Midbrain (tissue), 1 donor: ENCODE measurements around the gene VPREB1.
"Not testable (repeated sequence)": the region's sequence is repeated elsewhere in the genome, so short reads cannot be mapped to it uniquely, and the experiment has no call there.

ENCODE experiments used
- DNase-seq: peaks from one replicate; lab custom pipeline; 2025; lab: John Stamatoyannopoulos, UW

Gene VPREB1

GRCh38 chr22:22246706-22247105 is 2.1 kb downstream of the VPREB1 start:
- no peak for DNase-seq

- no peak for DNase-seq
Measured at GRCh38 chr22:22248878-22249277, 4.3 kb downstream of the VPREB1 start.

DNA sequence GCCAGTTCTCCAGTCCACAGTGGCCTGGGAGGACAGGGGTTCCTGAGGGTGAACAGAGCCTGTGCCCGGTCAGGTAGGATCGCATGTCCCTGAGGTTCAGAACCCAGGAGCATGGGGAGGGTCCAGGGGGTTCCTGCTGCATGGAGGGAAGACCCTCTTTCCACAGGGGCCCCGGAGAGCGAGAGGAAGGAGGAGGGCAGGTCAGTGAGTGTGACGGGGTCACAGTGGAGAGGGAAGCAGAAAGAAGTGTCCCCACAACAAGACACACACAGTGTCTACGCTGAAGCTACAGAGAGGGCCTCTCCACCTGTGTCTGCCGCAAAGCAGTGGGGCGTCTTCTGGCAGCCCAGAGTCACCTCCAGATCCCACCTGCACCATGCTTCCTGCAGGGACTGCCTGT is 6.1 kb downstream of the VPREB1 start:
- not testable (repeated sequence) for DNase-seq

DNA sequence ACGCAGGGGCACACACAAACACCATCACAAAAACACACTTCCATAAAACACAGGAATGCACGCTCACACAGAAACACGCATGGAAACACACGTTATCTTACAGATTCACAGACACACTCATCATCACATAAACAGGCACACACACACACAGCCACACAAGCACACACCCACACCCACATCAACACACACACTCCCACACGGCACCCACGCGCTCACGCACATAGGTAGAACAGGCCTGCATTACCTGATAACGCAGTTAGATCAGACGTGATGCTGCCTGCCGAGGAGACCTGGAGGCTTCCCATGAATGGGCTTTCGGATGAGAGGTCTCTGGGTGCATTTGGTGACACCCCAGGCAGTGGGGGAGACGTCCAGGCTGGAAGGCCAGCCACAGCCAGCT is 11.5 kb downstream of the VPREB1 start:
- not testable (repeated sequence) for DNase-seq

GRCh38 chr22:22258597-22259415 is 14.2 kb downstream of the VPREB1 start:
- not testable (repeated sequence) for DNase-seq

DNA sequence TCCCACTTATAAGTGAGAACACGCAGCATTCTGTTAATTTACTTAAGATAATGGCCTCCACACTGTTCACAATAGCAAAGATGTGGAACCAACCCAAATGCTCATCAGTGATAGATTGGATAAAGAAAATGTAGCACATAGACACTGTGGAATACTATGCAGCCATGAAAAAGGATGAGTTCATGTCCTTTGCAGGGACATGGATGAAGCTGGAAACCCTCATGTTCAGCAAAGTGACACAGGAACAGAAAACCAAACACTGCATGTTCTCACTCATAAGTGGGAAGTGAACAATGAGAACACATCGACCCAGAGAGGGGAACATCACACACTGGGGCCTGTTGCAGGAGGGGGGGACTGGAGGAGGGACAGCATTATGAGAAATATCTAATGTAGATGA is 15.6 kb downstream of the VPREB1 start:
- not testable (repeated sequence) for DNase-seq

DNA sequence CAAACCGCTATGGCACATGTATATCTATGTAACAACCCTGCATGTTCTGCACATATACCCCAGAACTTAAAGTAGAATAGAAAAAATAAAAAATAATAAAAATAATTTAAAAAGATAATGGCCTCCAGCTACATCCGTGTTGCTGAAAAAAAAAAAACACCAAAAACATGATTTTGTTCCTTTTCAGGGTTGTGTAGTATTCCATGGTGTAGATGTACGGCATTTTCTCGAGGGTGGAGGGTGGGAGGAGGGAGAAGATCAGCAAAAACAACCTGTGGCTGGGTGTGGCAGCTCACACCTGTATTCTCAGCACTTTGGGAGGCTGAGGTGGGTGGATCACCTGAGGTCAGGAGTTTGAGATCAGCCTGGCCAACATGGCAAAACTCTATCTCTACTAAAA is 16.0 kb downstream of the VPREB1 start:
- DNase-seq = not testable (repeated sequence)

DNA sequence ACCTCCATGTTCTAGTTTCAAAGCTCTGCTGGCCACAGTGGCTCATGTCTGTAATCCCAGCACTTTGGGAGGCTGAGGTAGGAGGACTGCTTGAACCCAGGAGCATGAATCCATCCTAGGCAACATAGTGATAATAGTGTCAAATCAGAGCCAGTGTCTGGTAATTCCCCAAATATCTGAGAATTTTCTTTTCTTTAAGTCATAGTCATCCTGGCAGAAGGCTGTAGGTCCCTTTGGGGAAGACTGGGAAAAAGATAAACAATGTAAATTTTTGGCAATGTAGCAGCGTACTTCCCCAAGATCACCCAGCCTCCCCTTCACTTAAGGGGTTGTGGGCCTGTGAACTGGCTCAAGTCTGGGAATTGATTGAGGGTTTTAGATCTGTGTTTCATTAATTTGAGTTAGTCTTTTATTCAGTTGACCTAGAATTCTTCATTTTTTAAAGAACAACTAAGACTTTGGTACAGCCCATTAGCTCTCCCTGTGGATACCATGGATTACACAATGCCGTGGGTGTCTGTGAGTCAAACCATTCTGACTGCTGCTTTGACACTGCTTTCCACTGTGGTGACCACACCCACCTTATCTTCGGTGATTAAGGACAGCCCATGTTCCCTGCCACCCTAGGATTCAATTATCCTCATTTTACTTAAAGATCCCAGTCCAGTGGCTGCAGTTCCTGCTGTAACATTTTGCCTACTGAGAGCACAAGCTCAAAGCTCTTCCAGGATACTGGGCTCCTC is 17.9 kb downstream of the VPREB1 start:
- not testable (repeated sequence) for DNase-seq

GRCh38 chr22:22263823-22264222 is 19.2 kb downstream of the VPREB1 start:
- DNase-seq = not testable (repeated sequence)

GRCh38 chr22:22270036-22270676 is 25.6 kb downstream of the VPREB1 start:
- DNase-seq = not testable (repeated sequence)

DNA sequence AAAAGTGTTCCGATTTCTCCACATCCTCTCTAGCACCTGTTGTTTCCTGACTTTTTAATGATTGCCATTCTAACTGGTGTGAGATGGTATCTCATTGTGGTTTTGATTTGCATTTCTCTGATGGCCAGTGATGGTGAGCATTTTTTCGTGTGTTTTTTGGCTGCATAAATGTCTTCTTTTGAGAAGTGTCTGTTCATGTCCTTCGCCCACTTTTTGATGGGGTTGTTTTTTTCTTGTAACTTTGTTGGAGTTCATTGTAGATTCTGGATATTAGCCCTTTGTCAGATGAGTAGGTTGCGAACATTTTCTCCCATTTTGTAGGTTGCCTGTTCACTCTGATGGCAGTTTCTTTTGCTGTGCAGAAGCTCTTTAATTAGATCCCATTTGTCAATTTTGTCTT is 32.8 kb downstream of the VPREB1 start:
- DNase-seq = not testable (repeated sequence)

DNA sequence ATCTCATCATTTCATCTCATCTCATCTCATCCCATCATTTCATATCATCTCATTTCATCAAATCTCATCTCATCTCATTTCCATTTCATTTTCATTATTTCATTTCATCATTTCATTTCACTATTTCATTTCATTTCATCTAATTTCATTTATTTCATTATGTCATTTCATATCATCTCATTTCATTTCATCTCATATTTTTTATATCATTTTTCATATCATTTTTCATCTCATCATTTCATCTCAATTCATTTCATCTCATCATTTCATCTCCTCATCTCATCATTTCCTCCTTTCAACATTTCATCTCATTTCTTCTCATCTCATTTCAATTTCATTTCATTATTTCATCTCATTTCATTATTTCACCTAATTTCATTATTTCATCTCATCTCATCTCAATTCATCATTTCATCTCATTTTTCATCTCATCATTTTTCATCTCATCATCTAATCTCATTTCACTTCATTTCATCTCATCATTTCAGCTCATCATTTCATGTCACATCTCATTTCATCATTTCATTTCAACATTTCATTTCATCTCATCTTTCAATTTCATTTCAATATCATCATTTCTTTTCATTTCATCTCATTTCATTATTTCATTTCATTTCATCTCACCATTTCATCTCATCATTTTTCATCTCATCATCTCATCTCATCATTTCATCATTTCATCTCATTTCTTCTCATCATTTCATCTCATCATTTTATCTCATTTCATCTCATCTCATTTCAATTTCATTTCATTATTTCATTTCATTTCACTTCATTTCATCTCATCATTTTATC is 40.6 kb downstream of the VPREB1 start:
- not testable (repeated sequence) for DNase-seq

DNA sequence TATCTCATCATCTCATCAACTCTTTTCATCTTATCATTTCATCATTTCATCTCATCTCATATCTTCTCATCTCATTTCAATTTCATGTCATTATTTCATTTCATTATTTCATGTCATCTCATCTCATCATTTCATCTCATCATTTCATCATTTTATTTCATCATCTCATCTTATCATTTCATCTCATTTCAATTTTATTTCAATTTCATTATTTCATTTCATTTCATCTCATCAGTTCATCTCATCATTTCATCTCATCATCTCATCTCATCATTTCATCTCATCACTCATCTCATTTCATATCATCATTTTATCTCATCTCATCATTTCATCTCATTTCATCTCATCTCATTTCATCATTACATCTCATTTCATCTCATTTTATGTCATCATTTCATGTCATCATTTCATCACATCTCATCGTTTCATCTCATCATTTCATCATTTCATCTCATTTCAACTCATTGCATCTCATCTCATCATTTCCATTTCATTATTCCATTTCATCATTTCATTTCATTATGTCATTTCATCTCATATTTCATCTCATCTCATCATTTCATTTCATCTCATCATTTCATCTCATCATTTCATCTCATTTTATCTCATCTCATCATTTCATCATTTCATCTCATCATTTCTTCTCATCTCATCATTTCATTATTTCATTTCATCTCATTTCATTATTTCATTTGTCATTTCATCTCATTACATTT is 42.0 kb downstream of the VPREB1 start:
- DNase-seq = not testable (repeated sequence)

GRCh38 chr22:22287106-22287626 is 42.6 kb downstream of the VPREB1 start:
- not testable (repeated sequence) for DNase-seq

DNA sequence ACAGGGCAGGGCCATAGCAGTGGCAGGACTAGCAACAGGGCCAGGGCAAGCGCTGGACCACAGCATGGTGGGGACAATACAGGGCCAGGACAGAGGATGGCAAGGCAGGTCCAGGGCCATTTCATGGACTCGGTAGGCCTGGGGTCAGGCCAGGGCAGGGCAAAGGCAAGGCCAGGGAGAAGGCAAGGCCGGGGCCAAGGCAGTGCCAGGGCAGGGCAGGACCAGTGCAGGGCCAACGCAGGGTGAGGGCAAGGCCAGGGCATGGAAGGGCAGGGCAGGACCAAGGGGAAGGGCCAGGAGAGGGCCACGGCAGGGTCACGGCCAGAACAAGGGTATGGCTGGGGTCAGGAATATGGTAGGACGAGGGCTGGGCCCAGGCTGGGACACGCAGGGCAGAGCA is 45.1 kb downstream of the VPREB1 start:
- DNase-seq = not testable (repeated sequence)

DNA sequence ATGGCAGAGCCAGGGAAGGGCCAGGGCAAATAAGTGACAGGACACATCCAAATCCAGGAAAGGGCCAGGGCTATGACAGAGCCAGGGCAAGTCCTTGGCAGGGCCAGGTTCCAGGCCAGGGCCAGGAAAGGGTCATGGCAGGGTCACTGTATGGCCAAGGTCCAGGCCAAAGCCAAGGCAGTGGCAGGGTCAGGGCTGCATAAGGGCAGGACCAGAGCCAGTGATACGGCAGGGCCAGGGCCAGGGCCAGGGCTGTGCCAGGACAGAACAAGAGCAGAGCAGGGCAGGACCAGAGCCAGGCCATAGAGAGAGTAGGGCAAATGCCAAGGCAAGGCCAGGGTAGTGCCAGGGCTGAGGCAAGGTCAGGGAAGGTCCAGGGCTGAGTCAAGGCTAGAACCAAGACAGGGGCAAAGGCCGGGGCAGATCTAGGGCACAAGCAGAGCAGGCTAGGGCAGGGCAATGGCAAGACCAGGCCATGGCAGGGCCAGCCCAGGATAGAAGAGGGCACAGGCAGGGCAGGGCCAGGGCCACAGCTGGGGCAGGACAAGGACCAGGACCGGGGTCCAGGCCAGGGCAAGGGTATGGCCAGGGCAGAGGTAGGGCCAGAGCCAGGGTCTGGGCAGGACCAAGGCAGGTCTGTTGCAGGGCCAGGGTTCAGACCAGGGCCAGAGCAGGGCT is 46.7 kb downstream of the VPREB1 start:
- DNase-seq = not testable (repeated sequence)

GRCh38 chr22:22292656-22293055 is 48.1 kb downstream of the VPREB1 start:
- DNase-seq = not testable (repeated sequence)

GRCh38 chr22:22293436-22293835 is 48.9 kb downstream of the VPREB1 start:
- not testable (repeated sequence) for DNase-seq

GRCh38 chr22:22294641-22295040 is 50.1 kb downstream of the VPREB1 start:
- DNase-seq = not testable (repeated sequence)
